ENCODE data around the gene SLC6A13. TPM values are rescaled to one million over a fixed set of nuclear protein-coding genes. Genes with fewer than 3 reads are reported as not detected.

The SLC6A13 gene
- total and polyA plus RNA-seq, 2 of the 8 experiments (the other 6 are each of a cell fraction or from before 2014, with no cell fraction given) = 0.03 TPM; not detected in 1

DNA sequence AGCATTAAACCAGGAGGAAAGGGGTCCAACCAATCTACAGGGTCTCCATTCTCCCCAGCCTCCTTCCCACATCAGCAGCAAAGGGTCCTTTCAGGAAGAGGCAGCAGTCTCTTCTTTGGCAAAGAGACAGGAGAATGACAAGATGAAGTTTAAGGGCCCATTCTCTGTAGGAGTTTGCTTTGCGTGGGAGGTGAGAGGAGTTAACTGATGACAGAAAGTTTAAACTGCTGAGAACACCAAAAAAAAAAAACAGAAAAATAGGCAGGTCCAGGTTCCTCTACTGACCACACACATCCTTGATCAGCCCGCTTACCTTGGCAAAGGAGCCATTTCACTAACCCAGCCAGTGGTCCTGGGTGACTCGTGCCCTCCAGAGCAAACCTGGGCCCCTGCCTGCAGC is 5.7 kb downstream of the SLC6A13 start (continued):
- no peak for TF ChIP-seq SP2 (IDR thresholded peaks at IDR 0.05; ENCODE audit: low read length)
